Prostate gland (tissue), 2 donors: ENCODE measurements around the gene NEK4. TPM values are rescaled to one million over a fixed set of nuclear protein-coding genes. Genes with fewer than 3 reads are reported as not detected.

Source experiments
- DNase-seq: peaks from one replicate; pipeline ENCODE4 v3.0.0-alpha.2; 2019; ENCODE audit warnings: low spot score
- H3K27ac ChIP-seq, 2 donors: fragments of 200-600 bp; sonication (generic); 2 replicates each; pipeline ENCODE4 v1.5.1; 2017 to 2019
- H3K27me3 ChIP-seq: fragments of 200-600 bp; sonication (generic); replicated peaks from 2 replicates; pipeline ENCODE4 v1.5.1; 2019; ENCODE audit not compliant: insufficient read depth
- H3K36me3 ChIP-seq, 2 donors: fragments of 200-600 bp; sonication (generic); 1 replicate in 1 of 2; 2 replicates in 1 of 2; pipeline versions ENCODE4 v1.5.1 to v1.8.1; 2017 to 2019
- H3K4me1 ChIP-seq: fragments of 200-600 bp; sonication (generic); replicated peaks from 2 replicates; pipeline ENCODE4 v1.5.1; 2019
- H3K4me3 ChIP-seq, 2 donors: fragments of 200-600 bp; sonication (generic); 2 replicates each; pipeline ENCODE4 v1.5.1; 2017 to 2019
- H3K9me3 ChIP-seq: fragments of 200-600 bp; sonication (generic); 2 replicates; pipeline ENCODE4 v1.5.1; 2017
- POLR2A ChIP-seq: fragments of 450-650 bp; IDR thresholded peaks from one replicate; pipeline ENCODE4 v1.6.1; 2016; ENCODE audit warnings: antibody characterized with exemption, mild to moderate bottlenecking
- POLR2AphosphoS5 ChIP-seq: sonication (generic); formaldehyde crosslinking; IDR thresholded peaks from one replicate; pipeline ENCODE4 v1.6.1; 2017; ENCODE audit warnings: antibody characterized with exemption
- WGBS: methylation state at CpG from one replicate; pipeline ENCODE4 v1.1.5; 2018; 5-methylcytosine and 5-hydroxymethylcytosine counted together
- intact Hi-C: fragments of 100-400 bp; cut with DNase I; formaldehyde crosslinking; loops from one replicate; pipeline ENCODE4 v1.14.2; 2022
- small RNA-seq, 2 donors: library from RNA; depleted of rRNA; stranded (forward); fragments of <200 nt; gene quantifications; one replicate each; pipeline ENCODE3, GENCODE V24; 2016
- total RNA-seq, 2 donors: library from RNA; depleted of rRNA; stranded (reverse); fragments of >200 nt; gene quantifications; one replicate each; pipeline ENCODE4 v1.1.0, GENCODE V29; 2016
- TF ChIP-seq, protein P1 (sequence below), 4 experiments: fragments of 200-600 bp in 2 of 4; fragments of 450-650 bp in 2 of 4; sonication (generic) in 2 of 4; IDR thresholded peaks; 1 replicate in 3 of 4; 2 replicates in 1 of 4; pipeline ENCODE4 v1.5.1; 2016 to 2019; ENCODE audit warnings: antibody characterized with exemption in 4 of 4, mild to moderate bottlenecking in 2 of 4, moderate library complexity in 2 of 4

NEK4 gene
- total RNA-seq, 2 donors from 2014 or later: 24.5 to 49.9 TPM

DNA sequence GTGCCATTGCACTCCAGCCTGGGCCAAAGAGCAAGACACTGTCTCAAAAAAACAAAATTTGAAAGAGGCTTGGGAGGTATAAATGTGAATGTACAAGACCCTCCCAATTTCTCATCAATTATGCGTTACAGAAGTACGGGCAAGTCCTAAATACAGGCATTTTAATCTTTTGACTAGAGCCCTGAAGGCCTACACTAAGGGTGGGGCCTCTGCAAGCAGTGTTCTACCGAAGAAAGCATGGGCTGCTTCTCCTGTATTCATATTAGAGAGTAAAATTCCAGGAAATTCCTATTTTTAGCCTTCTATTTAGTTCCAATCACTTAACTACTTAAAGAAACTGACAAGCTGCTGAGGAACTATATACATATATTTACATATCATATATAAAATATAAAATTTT, 110.7 kb downstream of the NEK4 start:
- TF ChIP-seq POLR2AphosphoS5 (no peak), POLR2A (no peak)
- TF ChIP-seq, protein P1, sequence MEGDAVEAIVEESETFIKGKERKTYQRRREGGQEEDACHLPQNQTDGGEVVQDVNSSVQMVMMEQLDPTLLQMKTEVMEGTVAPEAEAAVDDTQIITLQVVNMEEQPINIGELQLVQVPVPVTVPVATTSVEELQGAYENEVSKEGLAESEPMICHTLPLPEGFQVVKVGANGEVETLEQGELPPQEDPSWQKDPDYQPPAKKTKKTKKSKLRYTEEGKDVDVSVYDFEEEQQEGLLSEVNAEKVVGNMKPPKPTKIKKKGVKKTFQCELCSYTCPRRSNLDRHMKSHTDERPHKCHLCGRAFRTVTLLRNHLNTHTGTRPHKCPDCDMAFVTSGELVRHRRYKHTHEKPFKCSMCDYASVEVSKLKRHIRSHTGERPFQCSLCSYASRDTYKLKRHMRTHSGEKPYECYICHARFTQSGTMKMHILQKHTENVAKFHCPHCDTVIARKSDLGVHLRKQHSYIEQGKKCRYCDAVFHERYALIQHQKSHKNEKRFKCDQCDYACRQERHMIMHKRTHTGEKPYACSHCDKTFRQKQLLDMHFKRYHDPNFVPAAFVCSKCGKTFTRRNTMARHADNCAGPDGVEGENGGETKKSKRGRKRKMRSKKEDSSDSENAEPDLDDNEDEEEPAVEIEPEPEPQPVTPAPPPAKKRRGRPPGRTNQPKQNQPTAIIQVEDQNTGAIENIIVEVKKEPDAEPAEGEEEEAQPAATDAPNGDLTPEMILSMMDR (IDR thresholded peaks at IDR 0.05): no peak
- Histone ChIP-seq H3K4me1 (no peaks in the 10 kb centered on the region), H3K36me3 (peaks cover 4 to 7% of the 10 kb centered on the region in 2 donors)

More for the DNA sequence above, 110.7 kb downstream of the NEK4 start:
- Histone ChIP-seq H3K9me3 (no peaks in the 10 kb centered on the region), H3K27ac (no peak overlapping the region), H3K4me3 (no peak overlapping the region), H3K27me3 (no peaks in the 10 kb centered on the region)
- no peak for DNase-seq
- intact Hi-C loops: no loop called here
- WGBS: 93% methylated on average over 3 of the region's 3 CpGs

Small RNA genes lying within 50 kb of the gene (small RNA-seq; reads per million reads assigned to genes)
- gene AC006254.2 (0 reads per million in 2 donors), gene RF00569 (5,306 to 7,061 reads per million in 2 donors), gene RF01183 (0 reads per million in 2 donors), gene SNORD19 (0.09 to 0.20 reads per million in 2 donors), gene SNORD19B (0 reads per million in 2 donors), gene SNORD69 (4,493 to 5,538 reads per million in 2 donors)

Other genes starting within 250 kb of the NEK4 start
- gene NT5DC2, start 237.1 kb downstream of the NEK4 start, total RNA-seq: 100 to 1,000 TPM in 1 of 2 donors, 10 to 100 TPM in 1; 70.8 to 117 TPM
- 10 to 100 TPM in 1 of 2 donors, 1 to 10 TPM in 1; 3.0 to 16.5 TPM for gene UQCC5, start 234.3 kb downstream of the NEK4 start, total RNA-seq
- 10 to 100 TPM; 72.5 to 77.5 TPM for gene PBRM1, start 85.0 kb downstream of the NEK4 start, total RNA-seq
- 100 to 1,000 TPM in 1 of 2 donors, 10 to 100 TPM in 1; 50.7 to 116 TPM for gene GNL3, start 84.9 kb downstream of the NEK4 start, total RNA-seq
- gene GLT8D1, start 65.1 kb downstream of the NEK4 start, total RNA-seq: 10 to 100 TPM; 68.1 to 71.3 TPM
- 100 to 1,000 TPM; 144 to 296 TPM for gene SPCS1, start 64.8 kb downstream of the NEK4 start, total RNA-seq
- 1 to 10 TPM in 1 of 2 donors, not detected in 1; 3.5 TPM for gene ITIH1, start 6.7 kb upstream of the NEK4 start, total RNA-seq
- gene ITIH3, start 23.9 kb upstream of the NEK4 start, total RNA-seq: 1 to 10 TPM in 1 of 2 donors, under 1 TPM in 1; 0.46 to 9.6 TPM
- gene ITIH4, start 59.7 kb upstream of the NEK4 start, total RNA-seq: 1 to 10 TPM; 4.9 to 5.5 TPM
- gene MUSTN1, start 64.1 kb upstream of the NEK4 start, total RNA-seq: 10 to 100 TPM; 10.5 to 14.4 TPM
- gene STIMATE, start 126.6 kb upstream of the NEK4 start, total RNA-seq: 10 to 100 TPM in 1 of 2 donors, 1 to 10 TPM in 1; 7.2 to 20.5 TPM